ENCODE data around the gene NLRP7. TPM values are rescaled to one million over a fixed set of nuclear protein-coding genes. Genes with fewer than 3 reads are reported as not detected.
A peak's percentile ranks its signal among the peaks of the same experiment; 100 is the strongest.
"Not testable (repeated sequence)": the region's sequence is repeated elsewhere in the genome, so short reads cannot be mapped to it uniquely, and the experiment has no call there.

NLRP7 gene
- total RNA-seq, result not detected
- total RNA-seq, result 0 reads per million in 2 donors

DNA sequence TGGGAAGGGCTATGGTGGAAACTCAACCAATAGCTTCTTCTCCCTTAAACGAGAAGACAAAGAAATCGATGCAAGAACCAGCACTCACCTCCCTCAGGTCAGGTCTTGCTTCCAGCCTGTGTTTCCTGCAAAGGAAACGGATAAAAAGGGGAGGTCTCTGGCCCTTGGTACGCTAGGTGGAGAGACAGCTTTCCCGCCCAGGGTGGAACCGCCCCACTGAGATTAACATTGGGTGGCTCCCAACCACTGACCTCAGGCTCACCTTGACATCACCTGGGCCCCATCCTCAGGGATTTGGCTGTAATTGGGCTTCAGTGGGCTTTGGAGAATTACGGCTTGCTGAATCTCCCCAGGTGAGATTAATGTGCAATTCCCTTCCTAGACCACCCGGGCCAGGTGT, at the start of gene NLRP7:
Gene NLRP7, minus strand, starts transcription at position 150 of the 400 bp plus-strand sequence.
- peaks cover 7% of the 10 kb centered on the region for H3K27me3 Mint-ChIP-seq
- H3K36me3 Mint-ChIP-seq (ENCODE audit: low read depth), result no peaks in the 10 kb centered on the region
- DNase-seq, result no peak
- H3K27ac Mint-ChIP-seq, result no peak within 1 kb of the TSS
- no peak within 1 kb of the TSS for H3K4me3 Mint-ChIP-seq
- H3K9me3 ChIP-seq (ENCODE audit: control insufficient read depth, low read length, poor library complexity, severe bottlenecking), result no peaks in the 10 kb centered on the region
- H3K4me1 Mint-ChIP-seq, result no peaks in the 10 kb centered on the region
- ATAC-seq, result no peak

DNA sequence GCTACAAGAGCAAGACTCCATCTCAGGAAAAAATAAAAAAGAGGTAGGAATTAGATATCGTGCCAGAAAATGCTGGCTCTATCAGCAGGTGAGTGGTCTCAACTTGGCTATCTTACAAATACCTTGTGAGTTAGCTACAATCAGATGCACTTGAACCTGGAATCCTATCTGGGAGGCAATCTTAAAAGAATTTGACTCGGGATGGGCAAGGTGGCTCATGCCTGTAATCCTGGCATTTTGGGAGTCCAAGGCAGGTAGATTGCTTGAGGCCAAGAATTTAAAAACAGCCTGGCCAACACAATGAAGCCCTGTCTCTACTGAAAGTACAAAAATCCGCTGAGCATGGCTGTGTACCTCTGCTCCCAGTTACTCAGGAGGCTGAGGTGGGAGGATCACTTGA, 48.2 kb upstream of the NLRP7 start:
- no peak for ATAC-seq
- H3K4me1 Mint-ChIP-seq, result no peaks in the 10 kb centered on the region
- no peaks in the 10 kb centered on the region for H3K36me3 Mint-ChIP-seq (ENCODE audit: low read depth)
- H3K4me3 Mint-ChIP-seq, result no peak overlapping the region
- DNase-seq, result no peak
- peaks cover under 1% of the 10 kb centered on the region for H3K27me3 Mint-ChIP-seq
- H3K9me3 ChIP-seq (ENCODE audit: control insufficient read depth, low read length, poor library complexity, severe bottlenecking), result no peaks in the 10 kb centered on the region
- no peak overlapping the region for H3K27ac Mint-ChIP-seq

DNA sequence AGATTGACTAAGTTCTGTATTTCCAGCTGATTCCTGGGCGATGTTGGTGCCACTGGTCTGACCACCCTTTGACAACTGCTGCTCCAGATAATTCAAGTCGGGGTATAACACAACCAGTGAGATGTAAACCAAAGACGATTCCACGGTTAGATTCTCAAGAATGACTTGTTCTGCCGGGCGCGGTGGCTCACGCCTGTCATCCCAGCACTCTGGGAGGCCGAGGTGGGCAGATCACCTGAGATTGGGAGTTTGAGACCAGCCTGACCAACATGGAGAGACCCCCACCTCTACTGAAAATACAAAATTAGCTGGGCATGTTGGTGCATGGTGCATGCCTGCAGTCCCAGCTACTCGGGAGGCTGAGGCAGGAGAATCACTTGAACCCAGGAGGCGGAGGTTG, 42.2 kb upstream of the NLRP7 start:
- H3K27ac Mint-ChIP-seq; H3K36me3 Mint-ChIP-seq (ENCODE audit: low read depth); H3K4me3 Mint-ChIP-seq; H3K9me3 ChIP-seq (ENCODE audit: control insufficient read depth, low read length, poor library complexity, severe bottlenecking); ATAC-seq; DNase-seq; H3K4me1 Mint-ChIP-seq: not testable (repeated sequence)
- peaks cover 17% of the 10 kb centered on the region for H3K27me3 Mint-ChIP-seq

DNA sequence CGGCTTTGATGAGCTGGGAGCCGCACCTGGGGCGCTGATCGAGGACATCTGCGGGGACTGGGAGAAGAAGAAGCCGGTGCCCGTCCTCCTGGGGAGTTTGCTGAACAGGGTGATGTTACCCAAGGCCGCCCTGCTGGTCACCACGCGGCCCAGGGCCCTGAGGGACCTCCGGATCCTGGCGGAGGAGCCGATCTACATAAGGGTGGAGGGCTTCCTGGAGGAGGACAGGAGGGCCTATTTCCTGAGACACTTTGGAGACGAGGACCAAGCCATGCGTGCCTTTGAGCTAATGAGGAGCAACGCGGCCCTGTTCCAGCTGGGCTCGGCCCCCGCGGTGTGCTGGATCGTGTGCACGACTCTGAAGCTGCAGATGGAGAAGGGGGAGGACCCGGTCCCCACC, 35.2 kb upstream of the NLRP7 start:
- not testable (repeated sequence) for H3K4me1 Mint-ChIP-seq; H3K36me3 Mint-ChIP-seq (ENCODE audit: low read depth); DNase-seq; ATAC-seq; H3K27ac Mint-ChIP-seq; H3K9me3 ChIP-seq (ENCODE audit: control insufficient read depth, low read length, poor library complexity, severe bottlenecking); H3K4me3 Mint-ChIP-seq
- peaks cover 20% of the 10 kb centered on the region for H3K27me3 Mint-ChIP-seq

DNA sequence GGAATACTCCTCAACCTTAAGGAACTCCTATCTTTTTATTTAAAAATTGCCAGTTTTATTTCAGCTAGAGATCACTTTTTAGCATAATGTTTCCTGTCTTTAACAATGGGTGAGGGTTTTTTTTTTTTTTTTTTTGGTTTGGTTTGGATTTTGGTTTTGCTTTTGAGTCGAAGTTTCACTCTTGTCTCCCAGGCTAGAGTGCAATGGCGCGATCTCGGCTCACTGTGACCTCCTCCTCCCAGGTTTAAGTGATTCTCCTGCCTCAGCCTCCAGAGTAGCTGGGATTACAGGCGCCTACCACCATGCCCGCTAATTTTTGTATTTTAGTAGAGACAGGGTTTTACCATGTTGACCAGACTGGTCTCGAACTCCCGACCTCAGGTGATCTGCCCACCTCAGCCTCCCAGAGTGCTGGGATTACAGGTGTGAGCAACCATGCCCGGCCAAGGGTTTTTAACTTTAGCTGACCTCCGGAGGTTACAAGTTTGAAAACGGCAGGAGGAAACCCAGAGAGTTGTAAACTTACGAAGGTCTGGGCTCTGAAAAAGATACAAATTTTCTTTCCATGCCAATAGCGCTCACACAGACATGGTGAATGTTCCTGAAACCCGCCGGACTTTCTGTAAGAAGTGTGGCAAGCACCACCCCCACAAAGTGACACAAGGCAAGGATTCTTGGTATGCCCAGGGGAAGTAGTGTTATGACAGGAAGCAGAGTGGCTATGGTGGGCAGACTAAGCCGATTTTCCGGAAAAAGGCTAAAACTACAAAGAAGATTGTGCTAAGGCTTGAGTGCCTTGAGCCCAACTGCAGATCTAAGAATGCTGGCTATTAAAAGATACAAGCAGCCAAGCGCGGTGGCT, 26.1 kb upstream of the NLRP7 start:
- not testable (repeated sequence) for H3K4me1 Mint-ChIP-seq; DNase-seq; H3K27me3 Mint-ChIP-seq; ATAC-seq; H3K9me3 ChIP-seq (ENCODE audit: control insufficient read depth, low read length, poor library complexity, severe bottlenecking); H3K27ac Mint-ChIP-seq; H3K36me3 Mint-ChIP-seq (ENCODE audit: low read depth)
- H3K4me3 Mint-ChIP-seq, result peak overlapping the region; percentile 28

DNA sequence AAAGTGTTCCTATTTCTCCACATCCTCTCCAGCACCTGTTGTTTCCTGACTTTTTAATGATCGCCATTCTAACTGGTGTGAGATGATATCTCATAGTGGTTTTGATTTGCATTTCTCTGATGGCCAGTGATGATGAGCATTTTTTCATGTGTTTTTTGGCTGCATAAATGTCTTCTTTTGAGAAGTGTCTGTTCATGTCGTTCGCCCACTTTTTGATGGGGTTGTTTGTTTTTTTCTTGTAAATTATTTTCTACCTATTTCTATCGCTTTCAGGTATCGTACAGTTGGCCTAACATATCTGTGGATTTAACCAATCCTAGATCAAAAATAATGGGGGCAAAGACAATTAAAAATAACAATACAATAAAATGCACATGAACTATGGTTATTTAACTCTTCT, 24.1 kb upstream of the NLRP7 start:
- not testable (repeated sequence) for ATAC-seq; H3K27me3 Mint-ChIP-seq; H3K4me3 Mint-ChIP-seq; DNase-seq; H3K36me3 Mint-ChIP-seq (ENCODE audit: low read depth); H3K9me3 ChIP-seq (ENCODE audit: control insufficient read depth, low read length, poor library complexity, severe bottlenecking); H3K27ac Mint-ChIP-seq; H3K4me1 Mint-ChIP-seq

DNA sequence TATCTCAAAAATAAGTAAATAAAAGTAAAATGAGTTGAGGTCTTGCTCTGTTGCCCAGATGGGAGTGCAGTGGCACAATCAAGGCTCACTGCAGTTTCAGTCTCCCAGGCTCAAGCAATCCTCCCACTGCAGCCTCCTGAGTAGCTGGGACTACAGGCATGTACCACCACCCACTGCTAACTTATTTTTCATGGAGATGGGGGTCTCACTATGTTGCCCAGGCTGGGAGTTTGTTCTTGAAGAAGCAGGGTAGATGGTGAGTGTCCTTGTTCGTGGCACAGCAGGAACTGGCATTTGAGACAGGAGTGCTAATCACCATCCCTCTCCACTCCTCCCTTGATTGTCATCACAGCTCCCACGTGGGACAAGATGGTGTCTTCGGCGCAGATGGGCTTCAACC, 22.3 kb upstream of the NLRP7 start:
- no peak overlapping the region for H3K27ac Mint-ChIP-seq
- no peaks in the 10 kb centered on the region for H3K27me3 Mint-ChIP-seq
- H3K4me3 Mint-ChIP-seq, result no peak overlapping the region
- H3K4me1 Mint-ChIP-seq, result peaks cover 2% of the 10 kb centered on the region
- H3K9me3 ChIP-seq (ENCODE audit: control insufficient read depth, low read length, poor library complexity, severe bottlenecking), result no peaks in the 10 kb centered on the region
- ATAC-seq (no peak), DNase-seq (no peak)
- no peaks in the 10 kb centered on the region for H3K36me3 Mint-ChIP-seq (ENCODE audit: low read depth)

DNA sequence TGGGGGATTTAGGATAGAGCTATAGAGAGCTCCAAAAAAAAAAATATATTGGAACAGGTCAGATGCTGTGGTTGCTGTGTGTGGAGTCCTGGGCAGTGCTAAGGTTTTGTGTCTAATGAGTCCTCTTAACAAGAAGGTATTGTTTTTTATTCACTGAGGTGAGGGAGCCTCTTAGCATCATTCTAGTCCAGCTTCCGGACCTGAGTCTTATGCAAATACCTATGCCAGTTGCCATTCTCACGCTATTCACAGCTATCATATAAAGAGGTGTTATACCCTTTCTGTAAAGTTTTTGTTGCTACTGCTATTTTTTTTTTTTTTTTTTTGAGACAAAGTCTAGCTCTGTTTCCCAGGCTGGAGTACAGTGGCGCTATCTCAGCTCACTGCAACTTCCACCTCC, 20.3 kb upstream of the NLRP7 start:
- Mint-ChIP-seq H3K4me1 (no peaks in the 10 kb centered on the region), H3K4me3 (no peak overlapping the region), H3K36me3 (ENCODE audit: low read depth) (no peaks in the 10 kb centered on the region), H3K27me3 (no peaks in the 10 kb centered on the region), H3K27ac (no peak overlapping the region)
- DNase-seq (no peak), ATAC-seq (no peak)
- H3K9me3 ChIP-seq (ENCODE audit: control insufficient read depth, low read length, poor library complexity, severe bottlenecking), result no peaks in the 10 kb centered on the region

DNA sequence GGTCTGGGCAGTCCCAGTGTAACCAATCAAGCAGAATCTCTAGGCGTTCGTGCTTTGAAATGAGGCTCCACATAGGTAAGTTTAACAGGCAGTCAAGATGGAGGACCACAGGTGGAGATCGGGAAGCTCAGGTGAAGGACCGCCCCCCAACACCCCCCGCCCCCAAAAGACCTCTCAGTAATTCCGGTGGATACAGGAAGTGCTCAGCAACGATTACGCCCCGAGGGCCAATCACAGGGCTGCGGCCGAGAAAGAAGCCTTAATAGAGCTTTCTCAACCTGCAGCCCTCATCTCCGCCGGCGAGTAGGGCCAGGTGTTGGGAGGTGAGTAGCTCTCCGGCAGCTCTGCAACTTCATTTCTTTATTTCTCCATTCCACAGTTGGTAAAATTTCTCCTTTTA, 17.7 kb upstream of the NLRP7 start:
- not testable (repeated sequence) for H3K36me3 Mint-ChIP-seq (ENCODE audit: low read depth); H3K4me1 Mint-ChIP-seq; H3K27me3 Mint-ChIP-seq; DNase-seq; H3K27ac Mint-ChIP-seq; H3K4me3 Mint-ChIP-seq; H3K9me3 ChIP-seq (ENCODE audit: control insufficient read depth, low read length, poor library complexity, severe bottlenecking); ATAC-seq

DNA sequence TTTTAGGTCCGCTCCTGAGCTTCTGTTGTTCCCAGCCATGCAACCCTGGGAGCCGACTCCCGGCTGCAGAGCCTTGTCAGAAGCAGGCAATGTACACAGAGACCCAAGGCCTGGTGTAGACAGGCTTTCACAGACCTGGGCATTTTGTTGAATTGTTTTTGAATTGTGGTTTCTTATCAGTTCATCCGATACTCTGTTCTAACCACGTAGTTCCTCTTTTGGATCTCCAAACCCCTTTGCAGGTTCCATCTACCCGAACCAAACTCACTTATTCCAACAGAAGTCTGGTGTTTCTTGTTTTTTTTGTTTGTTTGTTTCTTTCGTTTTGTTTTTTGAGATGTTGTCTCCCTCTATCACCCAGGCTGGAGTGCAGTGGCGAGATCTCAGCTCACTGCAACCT, 12.5 kb upstream of the NLRP7 start:
- H3K9me3 ChIP-seq (ENCODE audit: control insufficient read depth, low read length, poor library complexity, severe bottlenecking), result peaks cover 3% of the 10 kb centered on the region
- H3K27me3 Mint-ChIP-seq, result peaks cover 13% of the 10 kb centered on the region
- H3K36me3 Mint-ChIP-seq (ENCODE audit: low read depth), result no peaks in the 10 kb centered on the region
- H3K27ac Mint-ChIP-seq, result no peak overlapping the region
- ATAC-seq, result no peak
- H3K4me1 Mint-ChIP-seq, result peaks cover 6% of the 10 kb centered on the region
- H3K4me3 Mint-ChIP-seq, result peak overlapping the region; percentile 59
- no peak for DNase-seq

DNA sequence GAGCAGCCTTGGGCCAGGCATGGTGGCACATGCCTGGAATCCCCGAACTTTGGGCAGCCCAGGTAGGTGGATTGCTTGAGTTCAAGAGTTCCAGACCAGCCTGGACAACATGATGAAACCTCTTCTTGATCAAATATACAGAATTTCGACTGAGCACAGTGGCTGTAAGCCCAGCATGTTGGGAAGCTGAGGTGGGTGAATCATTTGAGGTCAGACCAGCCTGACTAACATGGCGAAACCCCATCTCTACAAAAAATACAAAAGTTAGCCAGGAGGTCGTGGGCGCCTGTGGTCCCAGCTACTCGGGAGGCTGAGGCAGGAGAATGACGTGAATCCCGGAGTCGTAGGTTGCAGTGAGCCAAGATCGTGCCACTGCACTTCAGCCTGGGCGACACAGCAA, 8.0 kb upstream of the NLRP7 start:
- peaks cover 21% of the 10 kb centered on the region for H3K27me3 Mint-ChIP-seq
- H3K4me3 Mint-ChIP-seq, result no peak overlapping the region
- no peaks in the 10 kb centered on the region for H3K36me3 Mint-ChIP-seq (ENCODE audit: low read depth)
- H3K4me1 Mint-ChIP-seq, result peaks cover 6% of the 10 kb centered on the region
- peaks cover 3% of the 10 kb centered on the region for H3K9me3 ChIP-seq (ENCODE audit: control insufficient read depth, low read length, poor library complexity, severe bottlenecking)
- no peak overlapping the region for H3K27ac Mint-ChIP-seq
- no peak for ATAC-seq
- DNase-seq, result no peak

DNA sequence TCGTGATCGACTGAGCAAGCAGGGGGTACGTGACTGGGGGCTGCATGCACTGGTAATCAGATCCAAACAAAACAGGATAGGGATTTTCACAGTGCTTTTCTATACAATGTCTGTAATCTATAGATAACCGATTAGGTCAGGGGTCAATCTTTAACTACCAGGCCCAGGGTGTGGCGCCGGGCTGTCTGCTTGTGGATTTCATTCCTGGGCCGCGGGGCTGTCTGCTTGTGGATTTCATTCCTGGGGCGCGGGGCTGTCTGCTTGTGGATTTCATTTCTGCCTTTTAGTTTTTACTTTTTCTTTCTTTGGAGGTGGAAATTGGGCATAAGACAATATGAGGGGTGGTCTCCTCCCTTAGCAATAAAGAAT, 6.0 kb upstream of the NLRP7 start:
- ATAC-seq; H3K27ac Mint-ChIP-seq; H3K36me3 Mint-ChIP-seq (ENCODE audit: low read depth); DNase-seq; H3K4me1 Mint-ChIP-seq; H3K4me3 Mint-ChIP-seq; H3K9me3 ChIP-seq (ENCODE audit: control insufficient read depth, low read length, poor library complexity, severe bottlenecking): not testable (repeated sequence)
- H3K27me3 Mint-ChIP-seq, result peaks cover 20% of the 10 kb centered on the region

DNA sequence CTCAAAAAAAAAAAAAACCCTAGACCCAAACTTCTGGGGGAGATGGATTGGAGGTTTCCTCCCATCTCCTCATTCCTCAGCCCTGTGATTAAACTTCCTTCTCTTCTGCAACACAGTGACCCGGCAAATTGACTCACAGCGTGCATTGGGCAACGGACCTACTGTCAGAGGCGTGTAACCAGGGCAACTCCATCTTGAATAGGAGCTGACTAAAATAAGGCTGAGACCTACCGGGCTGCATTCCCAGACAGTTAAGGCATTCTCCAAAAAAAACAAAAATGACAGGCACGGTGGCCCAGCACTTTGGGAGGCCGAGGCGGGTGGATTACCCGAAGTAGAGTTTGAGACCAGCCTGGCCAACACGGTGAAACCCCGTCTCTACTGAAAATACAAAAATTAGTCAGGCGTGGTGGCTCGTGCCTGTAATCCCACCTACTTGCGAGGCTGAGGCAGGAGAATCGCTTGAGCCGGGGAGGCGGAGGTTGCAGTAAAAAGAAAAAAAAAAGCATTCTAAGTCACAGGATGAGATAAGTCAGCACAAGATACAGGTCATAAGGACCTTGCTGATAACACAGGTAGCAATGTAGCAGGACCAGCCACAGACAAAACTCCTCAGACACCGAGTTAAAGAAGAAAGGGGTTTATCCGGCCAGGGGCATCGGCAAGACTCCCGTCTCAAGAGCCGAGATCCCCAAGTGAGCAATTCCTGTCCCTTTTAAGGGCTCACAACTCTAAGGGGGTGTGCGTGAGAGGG, 5.4 kb upstream of the NLRP7 start:
- Mint-ChIP-seq H3K4me1 (no peaks in the 10 kb centered on the region), H3K27me3 (peaks cover 20% of the 10 kb centered on the region), H3K36me3 (ENCODE audit: low read depth) (no peaks in the 10 kb centered on the region), H3K27ac (no peak overlapping the region), H3K4me3 (no peak overlapping the region)
- DNase-seq (no peak), ATAC-seq (no peak)
- no peaks in the 10 kb centered on the region for H3K9me3 ChIP-seq (ENCODE audit: control insufficient read depth, low read length, poor library complexity, severe bottlenecking)

DNA sequence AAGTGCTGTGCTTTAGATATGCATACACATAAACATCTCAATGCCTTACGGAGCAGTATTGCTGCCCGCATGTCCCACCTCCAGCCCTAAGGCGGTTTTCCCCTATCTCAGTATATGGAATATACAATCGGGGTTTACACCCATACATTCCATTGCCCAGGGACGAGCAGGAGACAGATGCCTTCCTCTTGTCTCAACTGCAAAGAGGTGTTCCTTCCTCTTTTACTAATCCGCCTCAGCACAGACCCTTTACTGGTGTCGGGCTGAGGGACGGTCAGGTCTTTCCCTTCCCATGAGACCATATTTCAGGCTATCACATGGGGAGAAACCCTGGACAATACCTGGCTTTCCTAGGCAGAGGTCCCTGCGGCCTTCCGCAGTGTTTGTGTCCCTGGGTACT, 3.2 kb upstream of the NLRP7 start:
- peaks cover 15% of the 10 kb centered on the region for H3K27me3 Mint-ChIP-seq
- ATAC-seq; H3K27ac Mint-ChIP-seq; H3K9me3 ChIP-seq (ENCODE audit: control insufficient read depth, low read length, poor library complexity, severe bottlenecking); DNase-seq; H3K4me3 Mint-ChIP-seq; H3K4me1 Mint-ChIP-seq; H3K36me3 Mint-ChIP-seq (ENCODE audit: low read depth): not testable (repeated sequence)

All from T-helper 17 cell (primary cell).